CD4-positive, alpha-beta memory T cell (primary cell): ENCODE results near the gene EDNRB. TPM values are rescaled to one million over a fixed set of nuclear protein-coding genes. Genes with fewer than 3 reads are reported as not detected.

ENCODE experiments used
- CTCF ChIA-PET: fragments of 350-600 bp; sonication (Branson Sonifier 250); formaldehyde crosslinking; loops from one replicate; lab custom pipeline; 2021; ENCODE audit warnings: inconsistent platforms; ENCODE audit not compliant: partially characterized antibody; lab: Charles Lee
- POLR2A ChIA-PET: fragments of 350-600 bp; sonication (Branson Sonifier 250); formaldehyde crosslinking; loops from one replicate; lab custom pipeline; 2021; ENCODE audit not compliant: partially characterized antibody; lab: Charles Lee
- DNase-seq, 5 donors: peaks; one replicate each; pipeline versions ENCODE4 v3.0.0 to v3.0.0-alpha.2; 2020 to 2022; ENCODE audit warnings: mixed read lengths in 1 of 5
- H3K27ac ChIP-seq: one replicate; pipeline ENCODE4 v1.7.0; 2013; ENCODE audit warnings: low read depth, low read length
- H3K27me3 ChIP-seq: 2 replicates; pipeline ENCODE4 v1.7.0; 2013; ENCODE audit warnings: mild to moderate bottlenecking, low read length, moderate library complexity; ENCODE audit not compliant: insufficient read depth
- H3K36me3 ChIP-seq: 2 replicates; pipeline ENCODE4 v1.7.0; 2013; ENCODE audit warnings: mild to moderate bottlenecking, low read length, moderate library complexity; ENCODE audit not compliant: insufficient read depth
- H3K4me1 ChIP-seq: 2 replicates; pipeline ENCODE4 v1.7.0; 2013; ENCODE audit warnings: mild to moderate bottlenecking, low read length, moderate library complexity; ENCODE audit not compliant: insufficient read depth
- H3K4me3 ChIP-seq, 2 donors: one replicate each; pipeline ENCODE4 v1.7.0; 2013; ENCODE audit warnings: low read length in 2 of 2, mild to moderate bottlenecking in 1 of 2
- H3K9me3 ChIP-seq, 2 donors: one replicate each; pipeline ENCODE4 v1.7.0; 2013; ENCODE audit warnings: low read length in 2 of 2, control low read depth in 1 of 2; ENCODE audit not compliant: control insufficient read depth in 1 of 2
- H3K27ac Mint-ChIP-seq, 7 donors: one replicate each; pipeline ENCODE4 v1.8.0; 2020 to 2021; ENCODE audit warnings: mixed read lengths in 7 of 7, mild to moderate bottlenecking in 6 of 7, inconsistent platforms in 3 of 7, moderate library complexity in 3 of 7
- H3K27me3 Mint-ChIP-seq, 2 donors: one replicate each; pipeline ENCODE4 v1.8.0; 2020 to 2021; ENCODE audit warnings: mixed read lengths in 2 of 2
- H3K36me3 Mint-ChIP-seq, 2 donors: one replicate each; pipeline ENCODE4 v1.8.0; 2020 to 2021; ENCODE audit warnings: mixed read lengths in 2 of 2, inconsistent platforms in 1 of 2, mild to moderate bottlenecking in 1 of 2
- H3K4me1 Mint-ChIP-seq, 4 donors: one replicate each; pipeline ENCODE4 v1.8.0; 2020 to 2021; ENCODE audit warnings: mixed read lengths in 4 of 4, mild to moderate bottlenecking in 1 of 4
- H3K4me3 Mint-ChIP-seq, 8 donors: one replicate each; pipeline ENCODE4 v1.8.0; 2020 to 2021; ENCODE audit warnings: mixed read lengths in 8 of 8, mild to moderate bottlenecking in 7 of 8, moderate library complexity in 6 of 8, inconsistent platforms in 3 of 8
- H3K9me3 Mint-ChIP-seq, 8 donors: one replicate each; pipeline ENCODE4 v1.8.0; 2020 to 2021; ENCODE audit warnings: mixed read lengths in 8 of 8, mild to moderate bottlenecking in 5 of 8, inconsistent platforms in 3 of 8, moderate library complexity in 1 of 8
- intact Hi-C: fragments of 100-400 bp; cut with micrococcal nuclease; formaldehyde crosslinking; loops from one replicate; pipeline ENCODE4 v1.15.1; 2023
- polyA plus RNA-seq, 2 donors: library from polyadenylated mRNA; unstranded; fragments of 300-500 nt; fragmentation: Illumina TruSeq; gene quantifications; one replicate each; pipeline ENCODE4 v1.2.3, GENCODE V29; 2021
- total RNA-seq, 2 experiments: library from RNA; stranded (reverse); gene quantifications; one replicate each; pipeline ENCODE4 v1.2.3, GENCODE V29; 2021

The EDNRB gene
- total and polyA plus RNA-seq, 4 experiments from 2014 or later: not detected

DNA sequence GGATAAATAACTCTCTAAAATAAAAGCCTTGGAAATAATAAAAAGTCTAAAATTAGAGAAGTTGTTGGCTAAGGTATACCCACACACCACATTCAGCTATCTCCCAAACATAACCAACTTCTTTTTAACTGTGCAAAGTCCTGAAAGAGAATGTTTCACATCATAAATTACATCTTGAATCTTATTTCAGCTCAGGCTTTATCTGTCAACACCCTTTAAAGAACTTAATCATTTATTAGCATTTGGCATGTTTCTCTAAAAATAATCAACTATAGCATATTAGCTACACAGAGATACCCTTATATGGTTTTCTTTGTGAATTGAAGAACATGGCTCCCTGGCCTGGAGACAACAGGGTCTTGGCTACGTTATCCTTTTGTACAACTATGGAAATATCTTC is 6.9 kb downstream of the EDNRB start:
- Histone ChIP-seq H3K27me3 (no peaks in the 10 kb centered on the region), H3K4me1 (no peaks in the 10 kb centered on the region), H3K36me3 (no peaks in the 10 kb centered on the region), H3K27ac (no peak overlapping the region), H3K9me3 (no peaks in the 10 kb centered on the region), H3K4me3 (no peak overlapping the region)
- Mint-ChIP-seq H3K36me3 (no peaks in the 10 kb centered on the region), H3K27ac (no peak overlapping the region), H3K4me3 (no peak overlapping the region), H3K27me3 (peaks cover 5 to 14% of the 10 kb centered on the region in 2 donors), H3K9me3 (peaks cover 0 to 2% (median 0%) of the 10 kb centered on the region in 8 donors), H3K4me1 (no peaks in the 10 kb centered on the region)
- intact Hi-C loops: no loop called here
- no peak for DNase-seq
- ChIA-PET CTCF (no interaction called here), POLR2A (no interaction called here)

DNA sequence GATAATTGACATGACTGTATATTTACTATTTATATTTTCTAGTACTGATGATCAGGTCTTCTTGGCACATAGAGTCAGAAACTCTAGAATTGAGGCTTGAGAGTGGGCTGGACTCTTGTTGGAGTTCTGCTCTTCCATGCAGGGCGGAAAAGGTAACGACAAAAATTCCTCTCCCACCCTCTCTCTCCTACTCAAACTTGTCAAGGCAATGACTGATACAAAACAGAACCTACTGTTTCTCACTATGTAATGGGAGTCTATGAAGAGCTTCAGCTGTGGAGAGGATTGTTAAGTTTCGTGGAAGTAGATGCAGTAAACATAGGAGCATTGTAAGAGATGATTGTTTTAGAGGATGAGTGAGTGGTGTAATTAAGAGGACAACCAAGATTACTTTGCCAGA is 8.8 kb downstream of the EDNRB start:
- ChIA-PET CTCF (no interaction called here), POLR2A (no interaction called here)
- Histone ChIP-seq H3K27ac (no peak overlapping the region), H3K4me3 (no peak overlapping the region), H3K4me1 (no peaks in the 10 kb centered on the region), H3K36me3 (no peaks in the 10 kb centered on the region), H3K27me3 (no peaks in the 10 kb centered on the region), H3K9me3 (no peaks in the 10 kb centered on the region)
- Mint-ChIP-seq H3K27me3 (peaks cover 2 to 7% of the 10 kb centered on the region in 2 donors), H3K4me1 (no peaks in the 10 kb centered on the region), H3K36me3 (no peaks in the 10 kb centered on the region), H3K27ac (no peak overlapping the region), H3K4me3 (no peak overlapping the region), H3K9me3 (no peaks in the 10 kb centered on the region)
- DNase-seq: no peak
- intact Hi-C loops: no loop called here

DNA sequence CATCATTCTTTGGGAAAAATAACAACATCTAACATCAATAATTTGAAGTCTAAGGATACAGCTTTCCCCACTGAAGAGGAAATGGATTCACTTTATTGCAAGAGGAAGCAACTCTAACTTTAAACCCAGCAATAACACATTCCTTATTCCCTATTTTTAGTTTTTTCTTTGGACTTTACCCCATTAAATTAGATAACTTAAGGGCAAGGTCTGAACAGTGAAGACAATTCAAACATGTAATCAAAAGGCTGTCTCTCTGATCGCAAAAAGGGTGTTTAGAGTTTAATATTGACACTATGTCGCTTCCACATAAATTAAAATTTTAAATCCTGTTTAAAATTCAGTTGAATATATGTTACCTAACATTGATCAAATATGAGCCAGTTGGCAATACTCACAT is 10.1 kb downstream of the EDNRB start:
- Mint-ChIP-seq H3K36me3 (no peaks in the 10 kb centered on the region), H3K4me1 (no peaks in the 10 kb centered on the region), H3K4me3 (no peak overlapping the region), H3K27ac (no peak overlapping the region), H3K27me3 (peaks cover under 1 to 2% of the 10 kb centered on the region in 2 donors), H3K9me3 (peaks cover 0 to 5% (median 0%) of the 10 kb centered on the region in 8 donors)
- intact Hi-C loops: no loop called here
- POLR2A ChIA-PET: no interaction called here
- Histone ChIP-seq H3K27ac (no peak overlapping the region), H3K36me3 (no peaks in the 10 kb centered on the region), H3K4me3 (no peak overlapping the region), H3K4me1 (no peaks in the 10 kb centered on the region), H3K9me3 (no peaks in the 10 kb centered on the region), H3K27me3 (no peaks in the 10 kb centered on the region)
- CTCF ChIA-PET: no interaction called here
- DNase-seq: no peak

DNA sequence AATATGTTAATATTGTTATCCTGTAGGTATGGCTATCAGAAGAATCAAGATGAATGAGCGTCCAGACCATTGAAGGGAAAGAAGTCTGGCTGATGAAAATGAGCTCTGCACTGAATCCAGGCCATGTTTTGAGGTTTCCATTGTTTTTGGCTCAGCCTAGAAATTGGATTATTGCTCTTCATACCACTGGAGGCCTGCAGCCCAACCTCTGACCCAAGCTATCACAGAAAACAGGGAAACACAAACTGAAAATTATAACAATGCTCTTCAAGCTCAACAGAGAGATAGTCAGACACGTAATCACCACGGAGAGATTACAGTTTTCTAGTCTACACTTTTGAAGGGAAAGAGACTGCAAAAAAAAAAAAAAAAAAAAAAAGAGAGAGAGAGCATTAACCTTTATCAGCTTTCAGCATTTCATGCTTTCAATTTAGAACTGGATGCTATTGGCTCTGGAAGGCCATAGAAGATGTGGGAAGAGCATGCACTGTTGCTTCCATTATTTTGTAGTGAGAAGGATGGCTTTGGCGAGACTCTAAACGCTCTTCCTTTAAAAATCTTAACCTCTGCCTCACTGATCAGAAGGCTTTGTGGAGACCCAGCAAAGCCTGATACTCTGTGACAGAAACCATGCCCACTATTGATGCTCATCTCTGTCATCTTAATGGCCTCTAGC is 10.8 kb downstream of the EDNRB start:
- no peaks in the 10 kb centered on the region for H3K4me1 ChIP-seq
- H3K4me3 Mint-ChIP-seq: no peak overlapping the region
- no peaks in the 10 kb centered on the region for H3K36me3 ChIP-seq
- peaks cover 0 to 8% (median 1%) of the 10 kb centered on the region in 8 donors for H3K9me3 Mint-ChIP-seq
- no peak overlapping the region for H3K27ac Mint-ChIP-seq
- no peaks in the 10 kb centered on the region for H3K4me1 Mint-ChIP-seq
- POLR2A ChIA-PET: interaction anchor here (0.5 kb wide), 1 partner anchor 18 kb away, joined by 3 read pairs; no protein-coding TSS in a partner anchor
- no peaks in the 10 kb centered on the region for H3K36me3 Mint-ChIP-seq
- no peak overlapping the region for H3K27ac ChIP-seq
- no peaks in the 10 kb centered on the region for H3K27me3 ChIP-seq
- H3K4me3 ChIP-seq: no peak overlapping the region
- no peak for DNase-seq
- CTCF ChIA-PET: no interaction called here
- no peaks in the 10 kb centered on the region for H3K9me3 ChIP-seq
- intact Hi-C loops: no loop called here
- peaks cover 0 to 2% of the 10 kb centered on the region in 2 donors for H3K27me3 Mint-ChIP-seq

DNA sequence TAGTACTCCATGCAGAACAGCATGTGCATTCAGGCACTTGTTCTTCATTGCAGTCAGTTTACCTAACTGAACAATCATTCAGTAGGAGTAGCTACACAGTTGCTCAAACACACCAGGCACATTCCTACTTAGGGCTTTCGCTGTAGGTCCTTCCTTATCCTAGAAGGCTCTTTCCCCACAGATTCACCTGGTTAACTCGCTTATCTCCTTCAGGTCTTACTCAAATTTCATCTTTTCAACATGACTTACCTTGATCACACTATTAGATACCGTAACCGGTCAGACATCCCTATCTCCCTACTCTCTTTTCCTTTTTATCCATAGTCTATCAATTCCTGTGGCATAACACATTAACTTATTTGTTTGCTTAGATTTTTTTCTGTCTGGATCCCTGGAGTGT is 14.6 kb downstream of the EDNRB start:
- Mint-ChIP-seq H3K27me3 (peaks cover 0 to 3% of the 10 kb centered on the region in 2 donors), H3K4me1 (no peaks in the 10 kb centered on the region), H3K4me3 (no peak overlapping the region), H3K36me3 (no peaks in the 10 kb centered on the region), H3K9me3 (peaks cover 0 to 13% (median 5%) of the 10 kb centered on the region in 8 donors), H3K27ac (no peak overlapping the region)
- Histone ChIP-seq H3K36me3 (no peaks in the 10 kb centered on the region), H3K27me3 (no peaks in the 10 kb centered on the region), H3K27ac (no peak overlapping the region), H3K9me3 (no peaks in the 10 kb centered on the region), H3K4me1 (no peaks in the 10 kb centered on the region), H3K4me3 (no peak overlapping the region)
- ChIA-PET CTCF (no interaction called here), POLR2A (no interaction called here)
- intact Hi-C loops: no loop called here
- DNase-seq: no peak

DNA sequence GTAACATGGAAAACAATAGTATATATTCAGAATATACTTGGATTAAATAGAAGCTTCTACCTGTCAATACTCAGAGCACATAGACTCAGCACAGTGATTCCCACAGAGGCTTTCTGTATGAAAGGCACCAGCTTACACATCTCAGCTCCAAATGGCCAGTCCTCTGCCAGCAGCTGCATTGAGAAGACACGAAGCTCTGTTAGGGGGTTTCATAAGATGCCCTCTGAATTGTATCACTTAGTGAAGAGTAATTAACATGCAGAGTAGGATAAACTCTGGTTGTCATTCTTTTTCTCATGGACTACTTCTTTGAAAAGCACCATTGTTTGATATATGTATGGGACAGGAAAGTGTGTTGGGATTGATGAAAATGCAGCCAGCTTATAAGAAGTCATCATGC is 15.2 kb downstream of the EDNRB start:
- Histone ChIP-seq H3K4me1 (no peaks in the 10 kb centered on the region), H3K27me3 (peaks cover 1% of the 10 kb centered on the region), H3K27ac (no peak overlapping the region), H3K9me3 (no peaks in the 10 kb centered on the region), H3K36me3 (no peaks in the 10 kb centered on the region), H3K4me3 (no peak overlapping the region)
- intact Hi-C loops: no loop called here
- peaks cover 0 to 13% (median 5%) of the 10 kb centered on the region in 8 donors for H3K9me3 Mint-ChIP-seq
- H3K4me3 Mint-ChIP-seq: no peak overlapping the region
- no peak for DNase-seq
- CTCF ChIA-PET: no interaction called here
- POLR2A ChIA-PET: no interaction called here
- no peak overlapping the region for H3K27ac Mint-ChIP-seq
- no peaks in the 10 kb centered on the region for H3K4me1 Mint-ChIP-seq
- H3K36me3 Mint-ChIP-seq: no peaks in the 10 kb centered on the region
- H3K27me3 Mint-ChIP-seq: peaks cover 0 to 3% of the 10 kb centered on the region in 2 donors

DNA sequence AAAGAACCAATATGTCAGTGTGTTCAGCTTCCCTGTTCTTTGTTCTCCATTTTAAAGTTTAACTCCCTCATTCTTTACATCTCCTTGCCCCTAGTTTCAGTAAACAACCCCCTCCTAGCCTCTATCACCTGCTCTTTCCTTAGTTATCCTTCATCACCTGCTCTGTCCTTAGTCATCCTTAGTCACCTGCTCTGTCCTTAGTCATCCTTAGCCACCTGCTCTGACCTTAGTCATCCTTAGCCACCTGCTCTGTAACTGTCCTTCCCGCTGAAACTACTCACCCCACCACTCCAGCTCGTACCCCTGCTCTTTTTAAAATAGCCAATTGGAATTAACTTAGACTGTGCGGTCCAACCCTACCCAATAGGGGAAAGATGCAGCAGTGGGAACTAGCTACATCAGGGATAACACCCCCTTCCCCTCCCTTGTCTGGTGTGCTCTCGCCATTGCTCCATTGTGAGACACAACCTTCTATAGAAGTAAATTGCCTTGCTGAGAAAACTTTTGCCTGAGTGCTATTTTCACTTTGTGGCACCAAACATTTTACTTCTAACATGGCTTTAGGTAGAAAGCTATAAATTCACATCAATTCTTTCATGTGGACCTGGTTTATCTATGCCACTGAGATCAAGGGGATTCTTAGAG is 16.2 kb downstream of the EDNRB start:
- H3K36me3 Mint-ChIP-seq: no peaks in the 10 kb centered on the region
- CTCF ChIA-PET: no interaction called here
- Histone ChIP-seq H3K4me3 (no peak overlapping the region), H3K27me3 (peaks cover 3% of the 10 kb centered on the region), H3K9me3 (no peaks in the 10 kb centered on the region), H3K36me3 (no peaks in the 10 kb centered on the region), H3K4me1 (no peaks in the 10 kb centered on the region), H3K27ac (no peak overlapping the region)
- intact Hi-C loops: no loop called here
- POLR2A ChIA-PET: no interaction called here
- DNase-seq: no peak
- H3K4me1 Mint-ChIP-seq: no peaks in the 10 kb centered on the region
- peaks cover 0 to 3% of the 10 kb centered on the region in 2 donors for H3K27me3 Mint-ChIP-seq
- H3K9me3 Mint-ChIP-seq: peaks cover 0 to 13% (median 5%) of the 10 kb centered on the region in 8 donors
- no peak overlapping the region for H3K4me3 Mint-ChIP-seq
- H3K27ac Mint-ChIP-seq: no peak overlapping the region
